KBM-7 (cell line): ENCODE data around the gene ODAD3.
"Not testable (repeated sequence)": the region's sequence is repeated elsewhere in the genome, so short reads cannot be mapped to it uniquely, and the experiment has no call there.

ENCODE experiments used
- DNase-seq: peaks from one replicate; pipeline ENCODE4 v3.0.0-alpha.2; 2015
- in situ Hi-C: fragments of 300-500 bp; cut with MboI; formaldehyde crosslinking; loops from 2 replicates; pipeline ENCODE4 v1.14.3; 2020; ENCODE audit warnings: low sequenced_read_pairs, low pct_unique_long_range_greater_than_20kb, mixed read lengths

The ODAD3 gene

GRCh38 chr19:11446652-11447301 is 11.9 kb upstream of the ODAD3 start:
- in situ Hi-C loops = no loop called here
- DNase-seq = peak; percentile 37

GRCh38 chr19:11446271-11446651 is 11.3 kb upstream of the ODAD3 start:
- in situ Hi-C loops = no loop called here
- DNase-seq = no peak

- DNase-seq = no peak
- in situ Hi-C loops = no loop called here
These were observed 10.2 kb upstream of the ODAD3 start for GRCh38 chr19:11445141-11445540.

- no peak for DNase-seq
- in situ Hi-C loops = no loop called here
These were observed 9.1 kb upstream of the ODAD3 start for GRCh38 chr19:11444059-11444458.

GRCh38 chr19:11437955-11438354 is 3.0 kb upstream of the ODAD3 start:
- no peak for DNase-seq
- in situ Hi-C loops = no loop called here

GRCh38 chr19:11435833-11436313 is 952 bp upstream of the ODAD3 start:
- no peak for DNase-seq
- in situ Hi-C loops = no loop called here

- DNase-seq = no peak
- in situ Hi-C loops = no loop called here
These were observed 241 bp downstream of the ODAD3 start for GRCh38 chr19:11434703-11435056.

GRCh38 chr19:11433526-11433925 is 1.4 kb downstream of the ODAD3 start:
- in situ Hi-C loops, DNase-seq: not testable (repeated sequence)

- DNase-seq = no peak
- in situ Hi-C loops = no loop called here
These were observed 8.3 kb downstream of the ODAD3 start for GRCh38 chr19:11426656-11427055.

GRCh38 chr19:11425719-11426457 is 9.0 kb downstream of the ODAD3 start:
- in situ Hi-C loops = no loop called here
- DNase-seq = no peak

GRCh38 chr19:11423791-11424181 is 11.1 kb downstream of the ODAD3 start:
- in situ Hi-C loops = no loop called here
- no peak for DNase-seq

- in situ Hi-C loops = no loop called here
- no peak for DNase-seq
These were observed 11.6 kb downstream of the ODAD3 start for GRCh38 chr19:11423164-11423790.

GRCh38 chr19:11422163-11423065 is 12.5 kb downstream of the ODAD3 start:
- in situ Hi-C loops = no loop called here
- DNase-seq = no peak

GRCh38 chr19:11421371-11422098 is 13.4 kb downstream of the ODAD3 start:
- DNase-seq = no peak
- in situ Hi-C loops = no loop called here

- in situ Hi-C loops = no loop called here
- peak; percentile 19 for DNase-seq
These were observed 14.2 kb downstream of the ODAD3 start for GRCh38 chr19:11420429-11421370.

- DNase-seq = no peak
- in situ Hi-C loops = no loop called here
These were observed 16.1 kb downstream of the ODAD3 start, which contains the start of gene RGL3 for GRCh38 chr19:11418549-11419506. Gene RGL3 (minus strand): TSS chr19:11419314. CDS start chr19:11419278, 36 bp downstream.

GRCh38 chr19:11418094-11418548 is 16.8 kb downstream of the ODAD3 start:
- DNase-seq = no peak
- in situ Hi-C loops = no loop called here
